ENCODE measurements around the gene MT1B. TPM values are rescaled to one million over a fixed set of nuclear protein-coding genes. Genes with fewer than 3 reads are reported as not detected.

Gene MT1B
- total RNA-seq, 1 experiment from 2014 or later = not detected

- no peaks in the 10 kb centered on the region for H3K27me3 ChIP-seq (ENCODE audit: insufficient read depth, low read length)
- H3K79me1 ChIP-seq (ENCODE audit: insufficient read depth, low read depth, low read length, poor library complexity, severe bottlenecking) = no peaks in the 10 kb centered on the region
- no peak overlapping the region for H3K27ac ChIP-seq (ENCODE audit: insufficient read length, low read depth, low read length)
- H3K4ac ChIP-seq (ENCODE audit: low read depth, low read length) = no peak overlapping the region
- H4K91ac ChIP-seq (ENCODE audit: insufficient read length, low read depth, low read length) = no peak overlapping the region
- H2BK120ac ChIP-seq (ENCODE audit: low read depth, low read length, poor library complexity, severe bottlenecking) = no peak overlapping the region
- H3K18ac ChIP-seq (ENCODE audit: insufficient read length, low read depth, low read length) = no peak overlapping the region
- DNase-seq = no peak
- H3K9me3 Mint-ChIP-seq = peaks cover 9 to 11% of the 10 kb centered on the region in 2 experiments
- no peak overlapping the region for H2BK12ac ChIP-seq (ENCODE audit: insufficient read length, low read depth, low read length)
- H2AFZ ChIP-seq (ENCODE audit: low read length) = no peak overlapping the region
- H3K27me3 Mint-ChIP-seq (ENCODE audit: low read depth) = peaks cover 7% of the 10 kb centered on the region
- H2BK20ac ChIP-seq (ENCODE audit: low read depth, low read length, poor library complexity, severe bottlenecking) = no peak overlapping the region
- no peak for TF ChIP-seq CTCF (conservative IDR thresholded peaks at IDR 0.05)
- H3K4me3 Mint-ChIP-seq = no peak overlapping the region; a peak in 1 of 5 replicates
- H3K23me2 ChIP-seq (ENCODE audit: insufficient read length, low read depth, low read length, poor library complexity, severe bottlenecking) = no peaks in the 10 kb centered on the region
- H4K8ac ChIP-seq (replicated peaks; ENCODE audit: insufficient read length, low read depth, low read length) = no peak overlapping the region
- H4K20me1 ChIP-seq (ENCODE audit: control insufficient read depth, insufficient read depth, insufficient read length) = no peaks in the 10 kb centered on the region
- no peaks in the 10 kb centered on the region for H3K9me3 ChIP-seq (ENCODE audit: control insufficient read depth, low read depth, low read length)
- H3K79me2 ChIP-seq (ENCODE audit: insufficient read depth, low read length) = no peaks in the 10 kb centered on the region
- H3T11ph ChIP-seq (ENCODE audit: low read length) = no peak overlapping the region
- peaks cover 0 to 5% (median 3%) of the 10 kb centered on the region in 3 experiments; a peak in 5 of 7 replicates for H3K36me3 Mint-ChIP-seq (ENCODE audit: insufficient read depth in 1 of 3, low read depth in 3 of 3)
- H3K56ac ChIP-seq (ENCODE audit: insufficient read length, low read depth, low read length) = no peak overlapping the region
- H3K14ac ChIP-seq (ENCODE audit: insufficient read depth, low read length) = no peak overlapping the region
- no peaks in the 10 kb centered on the region for H3K4me1 ChIP-seq (ENCODE audit: insufficient read depth, low read length)
- no peak overlapping the region for H3K4me2 ChIP-seq (ENCODE audit: insufficient read depth, insufficient read length, low read length)
- H3K4me1 Mint-ChIP-seq = peaks cover 3 to 11% of the 10 kb centered on the region in 2 experiments
- no peak overlapping the region for H2BK15ac ChIP-seq (ENCODE audit: low read depth, low read length)
- no peak overlapping the region for H2BK5ac ChIP-seq (ENCODE audit: insufficient read length, low read length)
- H2AK5ac ChIP-seq (ENCODE audit: insufficient read length, low read length) = no peak overlapping the region
- WGBS (ENCODE audit: extremely low coverage, insufficient read length, low lambda C conversion rate) = no CpG with 5 or more reads among the region's 4 CpGs
- H4K5ac ChIP-seq (ENCODE audit: insufficient read length, low read depth, low read length) = no peak overlapping the region
- H3K9ac ChIP-seq (ENCODE audit: extremely low read depth, insufficient read length, low read length) = no peak overlapping the region
- no peak overlapping the region for H3K23ac ChIP-seq (ENCODE audit: insufficient read length, low read depth, low read length)
- H3K27ac Mint-ChIP-seq = no peak overlapping the region
These were observed 38.9 kb downstream of the MT1B start for GRCh38 chr16:56690420-56691122.

All from H9 (cell line).